Vagina (tissue), 2 donors: Measurements from ENCODE around the gene RPS6KA5. TPM values are rescaled to one million over a fixed set of nuclear protein-coding genes. Genes with fewer than 3 reads are reported as not detected.

ENCODE experiments used
- DNase-seq, 2 donors: peaks; one replicate each; pipeline ENCODE4 v3.0.0-alpha.2; 2017; ENCODE audit errors: extremely low spot score in 2 of 2
- H3K27ac ChIP-seq: fragments of 200-600 bp; sonication (generic); one replicate; pipeline ENCODE4 v1.5.1; 2019
- H3K27me3 ChIP-seq: fragments of 200-600 bp; sonication (generic); one replicate; pipeline ENCODE4 v1.5.1; 2019
- H3K36me3 ChIP-seq, 2 donors: fragments of 200-600 bp; sonication (generic); one replicate each; pipeline ENCODE4 v1.5.1; 2017 to 2019
- H3K4me1 ChIP-seq: fragments of 200-600 bp; sonication (generic); one replicate; pipeline ENCODE4 v1.5.1; 2019
- H3K4me3 ChIP-seq, 2 donors: fragments of 200-600 bp; sonication (generic); 1 replicate in 1 of 2; 2 replicates in 1 of 2; pipeline ENCODE4 v1.5.1; 2016 to 2019
- H3K9me3 ChIP-seq: fragments of 200-600 bp; sonication (generic); one replicate; pipeline ENCODE4 v1.5.1; 2019
- CTCF ChIP-seq, 3 experiments: fragments of 450-650 bp in 2 of 3; fragments of 200-600 bp in 1 of 3; sonication (generic) in 1 of 3; IDR thresholded peaks; one replicate each; pipeline ENCODE4 v1.5.1; 2017 to 2019; ENCODE audit warnings: antibody characterized with exemption in 3 of 3, mild to moderate bottlenecking in 2 of 3, moderate library complexity in 2 of 3
- POLR2A ChIP-seq, 2 donors: fragments of 450-650 bp; IDR thresholded peaks; one replicate each; pipeline ENCODE4 v1.6.1; 2017; ENCODE audit warnings: antibody characterized with exemption in 2 of 2, mild to moderate bottlenecking in 2 of 2, moderate library complexity in 2 of 2
- POLR2AphosphoS5 ChIP-seq, 2 donors: sonication (generic); formaldehyde crosslinking; IDR thresholded peaks; one replicate each; pipeline ENCODE4 v1.9.0; 2017; ENCODE audit warnings: antibody characterized with exemption in 2 of 2, mild to moderate bottlenecking in 2 of 2, low read depth in 1 of 2; ENCODE audit not compliant: insufficient read depth in 1 of 2
- intact Hi-C: fragments of 100-400 bp; cut with DNase I; formaldehyde crosslinking; loops from one replicate; pipeline ENCODE4 v1.15.1; 2023
- total RNA-seq: library from RNA; depleted of rRNA; stranded (reverse); fragments of >200 nt; gene quantifications from one replicate; pipeline ENCODE4 v1.2.3, GENCODE V29; 2016

RPS6KA5 gene
- total RNA-seq, 1 donor from 2014 or later, result 5.2 TPM

GRCh38 chr14:91080071-91080470 lies 19.6 kb upstream of the RPS6KA5 start:
- Histone ChIP-seq H3K4me1 (no peaks in the 10 kb centered on the region), H3K36me3 (no peaks in the 10 kb centered on the region), H3K9me3 (no peaks in the 10 kb centered on the region), H3K27ac (no peak overlapping the region), H3K27me3 (no peaks in the 10 kb centered on the region), H3K4me3 (no peak overlapping the region)
- DNase-seq, result no peak
- no peak for TF ChIP-seq POLR2A (IDR thresholded peaks at IDR 0.05)
- no peak for TF ChIP-seq POLR2AphosphoS5 (IDR thresholded peaks at IDR 0.05; ENCODE audit: insufficient read depth in 1 of 2, low read depth in 1 of 2)
- no peak for TF ChIP-seq CTCF (IDR thresholded peaks at IDR 0.05)
- intact Hi-C loops, result no loop called here

GRCh38 chr14:91078095-91078737 lies 17.8 kb upstream of the RPS6KA5 start:
- H3K4me3 ChIP-seq, result no peak overlapping the region
- no peaks in the 10 kb centered on the region for H3K27me3 ChIP-seq
- H3K36me3 ChIP-seq, result no peaks in the 10 kb centered on the region
- no peaks in the 10 kb centered on the region for H3K9me3 ChIP-seq
- no peak overlapping the region for H3K27ac ChIP-seq
- intact Hi-C loops, result no loop called here
- no peaks in the 10 kb centered on the region for H3K4me1 ChIP-seq
- DNase-seq, result no peak
- TF ChIP-seq CTCF (IDR thresholded peaks at IDR 0.05), result no peak
- no peak for TF ChIP-seq POLR2AphosphoS5 (IDR thresholded peaks at IDR 0.05; ENCODE audit: insufficient read depth in 1 of 2, low read depth in 1 of 2)
- TF ChIP-seq POLR2A (IDR thresholded peaks at IDR 0.05), result no peak

DNA sequence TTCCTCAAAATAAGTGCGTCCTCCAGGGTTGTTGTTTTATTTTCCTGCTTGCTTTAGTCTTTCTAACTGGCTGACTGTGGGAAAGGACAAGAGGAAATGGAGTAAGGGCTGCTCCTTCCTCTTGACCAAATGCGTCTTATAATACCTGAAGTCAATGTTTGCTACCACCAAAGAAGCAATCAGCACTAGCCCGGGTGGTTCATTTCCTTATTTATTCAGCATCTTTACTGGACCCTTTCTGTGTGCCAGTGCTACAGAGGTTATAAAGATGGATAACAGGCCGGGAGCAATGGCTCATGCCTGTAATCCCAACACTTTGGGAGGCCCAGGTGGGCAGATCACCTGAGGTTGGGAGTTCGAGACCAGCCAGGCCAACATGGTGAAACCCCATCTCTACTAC lies 15.1 kb upstream of the RPS6KA5 start:
- no peak overlapping the region for H3K27ac ChIP-seq

DNA sequence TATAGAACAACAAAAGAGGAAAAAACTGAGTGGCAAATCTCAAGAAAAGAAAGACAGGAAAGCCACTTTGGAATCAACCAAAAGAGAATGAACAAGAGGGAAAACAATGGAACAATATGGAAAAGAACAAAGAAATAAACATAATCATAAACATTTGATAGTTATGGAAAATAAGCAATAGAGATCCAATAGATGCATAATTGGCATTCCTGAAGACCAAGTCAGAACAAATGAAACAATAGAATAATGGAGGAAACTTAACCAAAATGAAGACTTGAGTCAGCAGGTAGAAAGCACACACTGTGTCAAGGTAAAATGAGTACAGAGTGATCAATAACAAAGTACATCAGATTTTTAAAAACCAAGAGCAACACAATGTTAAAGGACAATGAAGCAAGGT lies 10.1 kb upstream of the RPS6KA5 start:
- no peak for DNase-seq
- no peak overlapping the region for H3K4me3 ChIP-seq
- H3K36me3 ChIP-seq, result no peaks in the 10 kb centered on the region
- H3K27me3 ChIP-seq, result no peaks in the 10 kb centered on the region
- no peaks in the 10 kb centered on the region for H3K9me3 ChIP-seq
- intact Hi-C loops, result no loop called here
- TF ChIP-seq POLR2AphosphoS5 (IDR thresholded peaks at IDR 0.05; ENCODE audit: insufficient read depth in 1 of 2, low read depth in 1 of 2), result no peak
- TF ChIP-seq POLR2A (IDR thresholded peaks at IDR 0.05), result no peak
- no peak for TF ChIP-seq CTCF (IDR thresholded peaks at IDR 0.05)
- no peaks in the 10 kb centered on the region for H3K4me1 ChIP-seq
- H3K27ac ChIP-seq, result no peak overlapping the region

More for the DNA sequence above, 15.1 kb upstream of the RPS6KA5 start:
- H3K4me3 ChIP-seq, result no peak overlapping the region
- no peaks in the 10 kb centered on the region for H3K36me3 ChIP-seq
- intact Hi-C loops, result no loop called here
- H3K27me3 ChIP-seq, result no peaks in the 10 kb centered on the region
- no peaks in the 10 kb centered on the region for H3K4me1 ChIP-seq
- TF ChIP-seq CTCF (IDR thresholded peaks at IDR 0.05) (no peak), POLR2A (IDR thresholded peaks at IDR 0.05) (no peak), POLR2AphosphoS5 (IDR thresholded peaks at IDR 0.05; ENCODE audit: insufficient read depth in 1 of 2, low read depth in 1 of 2) (no peak)
- H3K9me3 ChIP-seq, result no peaks in the 10 kb centered on the region
- DNase-seq, result no peak

DNA sequence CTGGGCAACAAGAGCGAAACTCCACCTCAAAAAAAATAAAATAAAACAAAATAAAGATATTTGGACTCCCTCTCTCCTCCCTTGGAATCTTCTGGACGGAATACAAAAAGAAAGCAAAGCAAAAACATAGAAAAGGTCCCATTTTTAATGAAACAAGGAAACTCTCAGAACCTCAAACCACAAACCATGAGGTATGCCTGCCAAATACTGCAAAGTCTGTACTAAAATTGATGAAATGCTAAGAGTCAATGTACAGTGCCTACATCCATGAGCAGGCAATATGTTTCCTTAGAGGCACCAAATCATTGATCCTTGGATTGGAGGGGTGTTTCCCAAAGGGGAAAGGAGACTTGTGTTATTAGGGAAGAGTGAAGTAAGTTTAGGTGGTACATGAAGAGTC lies 8.2 kb upstream of the RPS6KA5 start:
- Histone ChIP-seq H3K27me3 (no peaks in the 10 kb centered on the region), H3K4me3 (no peak overlapping the region), H3K4me1 (no peaks in the 10 kb centered on the region), H3K36me3 (no peaks in the 10 kb centered on the region), H3K9me3 (no peaks in the 10 kb centered on the region), H3K27ac (no peak overlapping the region)
- TF ChIP-seq POLR2A (IDR thresholded peaks at IDR 0.05) (no peak), CTCF (IDR thresholded peaks at IDR 0.05) (no peak), POLR2AphosphoS5 (IDR thresholded peaks at IDR 0.05; ENCODE audit: insufficient read depth in 1 of 2, low read depth in 1 of 2) (no peak)
- DNase-seq, result no peak
- intact Hi-C loops, result loop anchor here (5.0 to 10.0 kb wide), 2 partner anchors 49 to 106 kb away; no protein-coding TSS in a partner anchor
